ENCODE measurements around the gene DEDD. TPM values are rescaled to one million over a fixed set of nuclear protein-coding genes. Genes with fewer than 3 reads are reported as not detected.

DEDD gene
- total RNA-seq, 1 experiment from 2014 or later, result 32.8 TPM

GRCh38 chr1:161117759-161118581 lies 14.5 kb downstream of the DEDD start, which contains the start of the genes NIT1 and PFDN2:
Gene NIT1 (plus strand): TSS chr1:161118105. CDS start chr1:161118177, 72 bp downstream.
Gene PFDN2 (minus strand): TSS chr1:161118037. CDS start chr1:161118026, 11 bp downstream.
- DNase-seq (ENCODE audit: low read depth, low spot score), result peak; percentile 77
- peak; percentile 69 for ATAC-seq
- Histone ChIP-seq H3K4me1 (ENCODE audit: control insufficient read depth in 1 of 2, insufficient read depth in 2 of 2, low read length in 2 of 2) (peaks cover 34 to 61% of the 10 kb centered on the region in 2 experiments), H3K9me2 (ENCODE audit: insufficient read depth) (no peaks in the 10 kb centered on the region), H4K20me1 (ENCODE audit: insufficient read depth) (no peaks in the 10 kb centered on the region), H3K36me3 (ENCODE audit: control insufficient read depth in 1 of 2, insufficient read depth in 2 of 2, low read length in 2 of 2) (peaks cover 17 to 36% of the 10 kb centered on the region in 2 experiments), H3K4me3 (replicated peaks in 1 of 2; ENCODE audit: low read depth in 1 of 2, low read length in 2 of 2) (peak within 1 kb of the TSS; percentile 68 to 98), H3K27ac (ENCODE audit: low read depth, low read length) (peak within 1 kb of the TSS; percentile 91), H3K9me3 (ENCODE audit: control insufficient read depth in 1 of 2, insufficient read depth in 1 of 2, low read depth in 1 of 2, low read length in 2 of 2) (no peaks in the 10 kb centered on the region), H3K79me2 (ENCODE audit: insufficient read depth, low read length) (peaks cover 76% of the 10 kb centered on the region), H2AFZ (ENCODE audit: low read depth, low read length, poor library complexity, severe bottlenecking) (no peak within 1 kb of the TSS), H3K4me2 (ENCODE audit: low read length) (peak within 1 kb of the TSS; percentile 84), H3K27me3 (ENCODE audit: insufficient read depth, low read length) (no peaks in the 10 kb centered on the region), H3K9ac (ENCODE audit: low read length) (peak within 1 kb of the TSS; percentile 97)
- ChIA-PET CTCF (interaction anchor here (1.0 kb wide), 1 partner anchor 15 kb away, joined by 3 read pairs; the partner anchor contains the start of gene DEDD), POLR2A (interaction anchor here (0.7 to 2.7 kb wide), 12 partner anchors 10 to 95 kb away, joined by 3 to 16 read pairs (median 4); partner anchors contain the start of genes DEDD, PPOX, UFC1 and USF1), RAD21 (ENCODE audit: low non-redundant PET in 1 of 2, low total read pairs in 2 of 2, uncharacterized antibody in 2 of 2, unreplicated experiment in 2 of 2) (interaction anchor here in 1 of 2 experiments (1.2 kb wide), 1 partner anchor 15 kb away, joined by 3 read pairs; the partner anchor contains the start of gene DEDD)
- BruUV-seq (replicated peaks), result no TSS peak
- intact Hi-C loops (cut with micrococcal nuclease), result loop anchor here (1.0 to 5.0 kb wide), 5 partner anchors 15 to 264 kb away; partner anchors contain the start of genes DEDD, F11R and USF1
- TF ChIP-seq ZFX (IDR thresholded peaks at IDR 0.05), result 0 out of 2 replicates have a peak, but pooled peaks have one; percentile 34
- no peak for TF ChIP-seq SRF (IDR thresholded peaks at IDR 0.05; ENCODE audit: low read depth)
- TF ChIP-seq ZNF274 (IDR thresholded peaks at IDR 0.05; ENCODE audit: low read depth, low read length), result no peak
- no peak for TF ChIP-seq EGR1 (IDR thresholded peaks at IDR 0.05; ENCODE audit: low read depth)
- TF ChIP-seq EZH2phosphoT487 (IDR thresholded peaks at IDR 0.05; ENCODE audit: borderline replicate concordance), result no peak
- no peak for TF ChIP-seq CBX3 (IDR thresholded peaks at IDR 0.05; ENCODE audit: low read depth)
- no peak for TF ChIP-seq MAX (IDR thresholded peaks at IDR 0.05)
- TF ChIP-seq TCF7L2 (IDR thresholded peaks at IDR 0.05; ENCODE audit: borderline replicate concordance, extremely low read depth, insufficient read depth, insufficient read length), result no peak
- TF ChIP-seq CTCF (IDR thresholded peaks at IDR 0.05 in 2 of 3, conservative IDR thresholded peaks at IDR 0.05 in 1 of 3; ENCODE audit: borderline replicate concordance in 1 of 3, insufficient read depth in 1 of 3, low read depth in 2 of 3, low read length in 2 of 3), result no peak
- no peak for TF ChIP-seq EZH2 (IDR thresholded peaks at IDR 0.05)
- no peak for TF ChIP-seq CEBPB (IDR thresholded peaks at IDR 0.05; ENCODE audit: low read depth)
- TF ChIP-seq YY1 (IDR thresholded peaks at IDR 0.05; ENCODE audit: extremely low read depth, insufficient replicate concordance, low read depth, low read length), result peak; percentile 95
- TF ChIP-seq JUND (IDR thresholded peaks at IDR 0.05), result no peak
- TF ChIP-seq FOSL1 (IDR thresholded peaks at IDR 0.05; ENCODE audit: low read depth), result no peak
- TF ChIP-seq SP1 (IDR thresholded peaks at IDR 0.05; ENCODE audit: low read depth), result no peak
- no peak for TF ChIP-seq RAD21 (IDR thresholded peaks at IDR 0.05; ENCODE audit: low read depth)
- TF ChIP-seq ATF3 (IDR thresholded peaks at IDR 0.05), result no peak
- TF ChIP-seq ELF1 (IDR thresholded peaks at IDR 0.05; ENCODE audit: borderline replicate concordance, low read depth), result no peak
- TF ChIP-seq REST (IDR thresholded peaks at IDR 0.05; ENCODE audit: low read depth), result no peak
- peak; percentile 65 for TF ChIP-seq POLR2A (IDR thresholded peaks at IDR 0.05; ENCODE audit: borderline replicate concordance, extremely low read depth, insufficient read depth, insufficient read length)

Data from HCT116 (cell line).